Neural cell (in vitro differentiated cells): ENCODE measurements around the gene PKHD1. TPM values are rescaled to one million over a fixed set of nuclear protein-coding genes. Genes with fewer than 3 reads are reported as not detected.

ENCODE experiments used
- H2AFZ ChIP-seq: fragments of 200-600, 300-800 bp; sonication (generic), shearing (Covaris generic); 2 replicates; pipeline ENCODE4 v1.6.0; 2014; ENCODE audit warnings: low read depth, mild to moderate bottlenecking, antibody characterized with exemption, low read length, moderate library complexity
- H3F3A ChIP-seq: fragments of 200-600 bp; shearing (Covaris generic); 2 replicates; pipeline ENCODE4 v1.6.1; 2016; ENCODE audit warnings: mild to moderate bottlenecking, moderate library complexity, mixed read lengths, antibody characterized with exemption, low read length; ENCODE audit not compliant: insufficient read depth, poor library complexity, severe bottlenecking
- H3K27ac ChIP-seq: fragments of 200-600, 300-800 bp; sonication (generic), shearing (Covaris generic); 2 replicates; pipeline ENCODE4 v1.5.1; 2014; ENCODE audit warnings: mild to moderate bottlenecking, low read length, moderate library complexity
- H3K27me3 ChIP-seq: fragments of 300-800, 200-600 bp; sonication (generic), shearing (Covaris generic); 2 replicates; pipeline ENCODE4 v1.6.0; 2014; ENCODE audit warnings: mild to moderate bottlenecking, low read depth, low read length, moderate library complexity; ENCODE audit not compliant: insufficient read depth
- H3K36me3 ChIP-seq: fragments of 300-800, 200-600 bp; sonication (generic), shearing (Covaris generic); 2 replicates; pipeline ENCODE4 v1.5.1; 2014; ENCODE audit warnings: mild to moderate bottlenecking, antibody characterized with exemption, low read length, moderate library complexity; ENCODE audit not compliant: insufficient read depth
- H3K4me2 ChIP-seq: fragments of 300-800, 200-600 bp; sonication (generic), shearing (Covaris generic); 2 replicates; pipeline ENCODE4 v1.6.0; 2014; ENCODE audit warnings: mild to moderate bottlenecking, low read length
- H3K4me3 ChIP-seq: fragments of 300-800, 200-600 bp; sonication (generic), shearing (Covaris generic); 2 replicates; pipeline ENCODE4 v1.5.1; 2014; ENCODE audit warnings: mild to moderate bottlenecking, low read length, moderate library complexity
- H3K79me2 ChIP-seq: fragments of 200-600 bp; shearing (Covaris generic); replicated peaks from 2 replicates; pipeline ENCODE4 v1.6.0; 2014; ENCODE audit warnings: mild to moderate bottlenecking, low read length, moderate library complexity; ENCODE audit not compliant: insufficient read depth
- H3K9ac ChIP-seq: fragments of 300-800, 200-600 bp; sonication (generic), shearing (Covaris generic); 2 replicates; pipeline ENCODE4 v1.6.1; 2016; ENCODE audit warnings: mild to moderate bottlenecking, low read length, mixed read lengths
- H3K9me2 ChIP-seq: fragments of 200-600 bp; shearing (Covaris generic); 2 replicates; pipeline ENCODE4 v1.6.1; 2016; ENCODE audit warnings: mild to moderate bottlenecking, low read length, mixed read lengths; ENCODE audit not compliant: insufficient read depth
- H3K9me3 ChIP-seq: fragments of 200-600, 300-800 bp; sonication (generic), shearing (Covaris generic); 2 replicates; pipeline ENCODE4 v1.6.1; 2016; ENCODE audit warnings: mild to moderate bottlenecking, mixed run types, low read length, moderate library complexity, mixed read lengths
- H4K20me1 ChIP-seq: fragments of 200-600 bp; shearing (Covaris generic); 2 replicates; pipeline ENCODE4 v1.6.1; 2016; ENCODE audit warnings: mild to moderate bottlenecking, mixed run types; ENCODE audit not compliant: insufficient read depth
- EP300 ChIP-seq: fragments of 450-650 bp; conservative IDR thresholded peaks from 2 replicates; pipeline ENCODE4 v1.6.1; 2014; ENCODE audit warnings: antibody characterized with exemption, mild to moderate bottlenecking, moderate library complexity; ENCODE audit not compliant: poor library complexity, severe bottlenecking
- EZH2 ChIP-seq: fragments of 200-600, 300-800 bp; shearing (Covaris generic), sonication (generic); IDR thresholded peaks from 2 replicates; pipeline ENCODE4 v1.6.1; 2014; ENCODE audit warnings: antibody characterized with exemption, low read length, borderline replicate concordance, mild to moderate bottlenecking; ENCODE audit not compliant: insufficient read depth, poor library complexity, severe bottlenecking
- MXI1 ChIP-seq: fragments of 450-650 bp; conservative IDR thresholded peaks from 2 replicates; pipeline ENCODE4 v1.6.1; 2014; ENCODE audit warnings: antibody characterized with exemption, mild to moderate bottlenecking; ENCODE audit not compliant: poor library complexity, severe bottlenecking
- POLR2AphosphoS5 ChIP-seq: IDR thresholded peaks from 2 replicates; pipeline ENCODE4 v1.6.1; 2012
- RAD21 ChIP-seq: fragments of 450-650 bp; conservative IDR thresholded peaks from 2 replicates; pipeline ENCODE4 v1.6.1; 2014; ENCODE audit warnings: antibody characterized with exemption, mild to moderate bottlenecking, moderate library complexity
- SMC3 ChIP-seq: fragments of 450-650 bp; conservative IDR thresholded peaks from 2 replicates; pipeline ENCODE4 v1.6.1; 2014; ENCODE audit warnings: antibody characterized with exemption, mild to moderate bottlenecking, moderate library complexity; ENCODE audit not compliant: poor library complexity
- TAF1 ChIP-seq: IDR thresholded peaks from 2 replicates; pipeline ENCODE4 v1.6.1; 2012; ENCODE audit warnings: low read depth
- polyA plus RNA-seq: library from polyadenylated mRNA; depleted of rRNA; stranded (reverse); fragments of >200 nt; gene quantifications from 2 replicates; pipeline ENCODE4 v1.2.3, GENCODE V29; 2014
- TF ChIP-seq, protein P1 (sequence below): fragments of 450-650 bp; IDR thresholded peaks from 2 replicates; pipeline ENCODE4 v1.5.1; 2014; ENCODE audit warnings: antibody characterized with exemption, mild to moderate bottlenecking, moderate library complexity; ENCODE audit not compliant: poor library complexity, severe bottlenecking
- TF ChIP-seq, protein P2 (sequence below): IDR thresholded peaks from 2 replicates; pipeline ENCODE4 v1.6.1; 2012; ENCODE audit warnings: borderline replicate concordance

The PKHD1 gene
- polyA plus RNA-seq, 1 donor from 2014 or later, result not detected

DNA sequence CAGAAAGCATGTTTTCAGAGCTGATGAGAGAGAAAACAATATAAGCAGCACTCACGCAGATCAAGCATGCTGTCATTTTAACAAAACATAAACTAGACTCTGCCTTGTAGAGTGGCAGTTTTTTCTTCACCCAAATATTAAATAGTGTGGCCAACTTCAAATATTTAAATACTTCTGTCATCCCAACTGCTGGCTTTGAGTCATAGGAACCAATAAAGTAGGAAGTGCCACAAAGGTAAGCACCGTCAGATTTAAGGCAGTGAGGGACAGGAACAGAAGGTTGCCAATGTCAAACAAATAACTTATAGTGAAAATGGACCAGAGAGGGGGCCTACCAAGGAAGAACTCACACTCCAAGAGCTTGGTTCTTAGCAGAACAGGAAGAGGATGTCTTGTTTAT, 222.2 kb downstream of the PKHD1 start:
- H3K4me2 ChIP-seq, result no peak overlapping the region

DNA sequence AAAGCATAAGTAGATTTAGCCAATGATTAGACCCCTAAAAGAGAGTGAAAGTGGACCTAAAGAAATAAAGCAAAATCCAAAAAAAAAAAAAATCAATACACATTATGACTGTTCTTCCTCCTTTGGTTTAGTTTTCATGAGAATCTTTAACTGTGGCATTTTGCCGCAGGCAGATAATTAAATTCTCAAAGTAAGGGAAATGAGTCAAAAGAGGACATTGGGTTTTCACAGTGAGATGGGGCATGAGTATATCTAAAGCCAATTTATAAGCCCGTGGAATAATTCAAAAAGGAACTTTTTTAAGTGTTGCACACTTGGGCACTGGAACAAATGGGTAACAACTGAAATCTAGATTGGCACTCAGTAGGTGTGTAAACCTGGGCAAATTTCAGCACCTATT, 230.3 kb downstream of the PKHD1 start:
- Histone ChIP-seq H2AFZ (no peak overlapping the region), H3K27ac (no peak overlapping the region), H3K9ac (no peak overlapping the region), H3K36me3 (no peaks in the 10 kb centered on the region), H3F3A (no peaks in the 10 kb centered on the region), H3K4me3 (no peak overlapping the region), H4K20me1 (no peaks in the 10 kb centered on the region), H3K9me2 (no peaks in the 10 kb centered on the region), H3K9me3 (no peaks in the 10 kb centered on the region), H3K79me2 (no peaks in the 10 kb centered on the region), H3K4me2 (no peak overlapping the region), H3K27me3 (no peaks in the 10 kb centered on the region)
- TF ChIP-seq, protein P1, sequence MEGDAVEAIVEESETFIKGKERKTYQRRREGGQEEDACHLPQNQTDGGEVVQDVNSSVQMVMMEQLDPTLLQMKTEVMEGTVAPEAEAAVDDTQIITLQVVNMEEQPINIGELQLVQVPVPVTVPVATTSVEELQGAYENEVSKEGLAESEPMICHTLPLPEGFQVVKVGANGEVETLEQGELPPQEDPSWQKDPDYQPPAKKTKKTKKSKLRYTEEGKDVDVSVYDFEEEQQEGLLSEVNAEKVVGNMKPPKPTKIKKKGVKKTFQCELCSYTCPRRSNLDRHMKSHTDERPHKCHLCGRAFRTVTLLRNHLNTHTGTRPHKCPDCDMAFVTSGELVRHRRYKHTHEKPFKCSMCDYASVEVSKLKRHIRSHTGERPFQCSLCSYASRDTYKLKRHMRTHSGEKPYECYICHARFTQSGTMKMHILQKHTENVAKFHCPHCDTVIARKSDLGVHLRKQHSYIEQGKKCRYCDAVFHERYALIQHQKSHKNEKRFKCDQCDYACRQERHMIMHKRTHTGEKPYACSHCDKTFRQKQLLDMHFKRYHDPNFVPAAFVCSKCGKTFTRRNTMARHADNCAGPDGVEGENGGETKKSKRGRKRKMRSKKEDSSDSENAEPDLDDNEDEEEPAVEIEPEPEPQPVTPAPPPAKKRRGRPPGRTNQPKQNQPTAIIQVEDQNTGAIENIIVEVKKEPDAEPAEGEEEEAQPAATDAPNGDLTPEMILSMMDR, result no peak
- TF ChIP-seq SMC3 (no peak), RAD21 (no peak), EZH2 (no peak), MXI1 (no peak)
- TF ChIP-seq, protein P2, sequence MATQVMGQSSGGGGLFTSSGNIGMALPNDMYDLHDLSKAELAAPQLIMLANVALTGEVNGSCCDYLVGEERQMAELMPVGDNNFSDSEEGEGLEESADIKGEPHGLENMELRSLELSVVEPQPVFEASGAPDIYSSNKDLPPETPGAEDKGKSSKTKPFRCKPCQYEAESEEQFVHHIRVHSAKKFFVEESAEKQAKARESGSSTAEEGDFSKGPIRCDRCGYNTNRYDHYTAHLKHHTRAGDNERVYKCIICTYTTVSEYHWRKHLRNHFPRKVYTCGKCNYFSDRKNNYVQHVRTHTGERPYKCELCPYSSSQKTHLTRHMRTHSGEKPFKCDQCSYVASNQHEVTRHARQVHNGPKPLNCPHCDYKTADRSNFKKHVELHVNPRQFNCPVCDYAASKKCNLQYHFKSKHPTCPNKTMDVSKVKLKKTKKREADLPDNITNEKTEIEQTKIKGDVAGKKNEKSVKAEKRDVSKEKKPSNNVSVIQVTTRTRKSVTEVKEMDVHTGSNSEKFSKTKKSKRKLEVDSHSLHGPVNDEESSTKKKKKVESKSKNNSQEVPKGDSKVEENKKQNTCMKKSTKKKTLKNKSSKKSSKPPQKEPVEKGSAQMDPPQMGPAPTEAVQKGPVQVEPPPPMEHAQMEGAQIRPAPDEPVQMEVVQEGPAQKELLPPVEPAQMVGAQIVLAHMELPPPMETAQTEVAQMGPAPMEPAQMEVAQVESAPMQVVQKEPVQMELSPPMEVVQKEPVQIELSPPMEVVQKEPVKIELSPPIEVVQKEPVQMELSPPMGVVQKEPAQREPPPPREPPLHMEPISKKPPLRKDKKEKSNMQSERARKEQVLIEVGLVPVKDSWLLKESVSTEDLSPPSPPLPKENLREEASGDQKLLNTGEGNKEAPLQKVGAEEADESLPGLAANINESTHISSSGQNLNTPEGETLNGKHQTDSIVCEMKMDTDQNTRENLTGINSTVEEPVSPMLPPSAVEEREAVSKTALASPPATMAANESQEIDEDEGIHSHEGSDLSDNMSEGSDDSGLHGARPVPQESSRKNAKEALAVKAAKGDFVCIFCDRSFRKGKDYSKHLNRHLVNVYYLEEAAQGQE, result no peak

More for the DNA sequence above, 222.2 kb downstream of the PKHD1 start:
- H3K79me2 ChIP-seq, result no peaks in the 10 kb centered on the region
- no peaks in the 10 kb centered on the region for H3F3A ChIP-seq
- no peaks in the 10 kb centered on the region for H4K20me1 ChIP-seq
- H3K36me3 ChIP-seq, result no peaks in the 10 kb centered on the region
- no peak overlapping the region for H3K4me3 ChIP-seq
- no peak overlapping the region for H3K27ac ChIP-seq
- no peak overlapping the region for H3K9ac ChIP-seq
- no peaks in the 10 kb centered on the region for H3K9me3 ChIP-seq
- no peaks in the 10 kb centered on the region for H3K9me2 ChIP-seq
- no peak for TF ChIP-seq MXI1
- TF ChIP-seq POLR2AphosphoS5, result no peak
- TF ChIP-seq TAF1, result no peak
- no peak for TF ChIP-seq EP300
- TF ChIP-seq, protein P1, result no peak
- TF ChIP-seq, protein P2, result no peak
- no peak for TF ChIP-seq RAD21
- no peak for TF ChIP-seq EZH2
- TF ChIP-seq SMC3, result no peak
- H3K27me3 ChIP-seq, result no peaks in the 10 kb centered on the region
- H2AFZ ChIP-seq, result no peak overlapping the region
